GM12872 (cell line): ENCODE results near the gene MATCAP1.

Source experiments
- CTCF ChIP-seq: IDR thresholded peaks from 3 replicates; pipeline ENCODE4 v1.5.1; 2011; ENCODE audit warnings: low read depth, mild to moderate bottlenecking, low read length, moderate library complexity; ENCODE audit not compliant: insufficient read depth

MATCAP1 gene

GRCh38 chr16:67141391-67141790 is 42.4 kb downstream of the MATCAP1 start:
- no peak for TF ChIP-seq CTCF

GRCh38 chr16:67137605-67138004 is 46.2 kb downstream of the MATCAP1 start:
- TF ChIP-seq CTCF = no peak

GRCh38 chr16:67129422-67129821 is 54.3 kb downstream of the MATCAP1 start:
- TF ChIP-seq CTCF = no peak

GRCh38 chr16:67128887-67129286 is 54.9 kb downstream of the MATCAP1 start:
- no peak for TF ChIP-seq CTCF

GRCh38 chr16:67128417-67128816 is 55.3 kb downstream of the MATCAP1 start:
- TF ChIP-seq CTCF = no peak
